ENCODE results near the gene DGKI.

The DGKI gene

GRCh38 chr7:137755427-137755826 lies 91.3 kb downstream of the DGKI start:
- no peak overlapping the region for H3K27ac ChIP-seq (ENCODE audit: insufficient read depth in 1 of 2, low read depth in 1 of 2, low read length in 2 of 2, poor library complexity in 1 of 2, severe bottlenecking in 2 of 2)
- peak in 2 of 3 donors; percentile 28 to 37 for DNase-seq
- CTCF ChIA-PET = no interaction called here
- H3K9me3 ChIP-seq (ENCODE audit: control extremely low read depth in 1 of 5, control insufficient read depth in 4 of 5, insufficient read depth in 2 of 5, low read depth in 1 of 5, low read length in 4 of 5) = no peaks in the 10 kb centered on the region
- peaks cover 0 to 3% (median 0%) of the 10 kb centered on the region in 5 experiments for H3K27me3 ChIP-seq (replicated peaks in 2 of 5; ENCODE audit: control insufficient read depth in 4 of 5, insufficient read depth in 5 of 5, low read length in 4 of 5)
- POLR2A ChIA-PET = no interaction called here
- no peaks in the 10 kb centered on the region for H3K36me3 ChIP-seq (ENCODE audit: control insufficient read depth in 4 of 4, insufficient read depth in 4 of 4, low read length in 3 of 4)
- peaks cover 8 to 32% (median 20%) of the 10 kb centered on the region in 4 experiments for H3K4me1 ChIP-seq (ENCODE audit: control extremely low read depth in 1 of 4, control insufficient read depth in 4 of 4, insufficient read depth in 4 of 4, low read length in 3 of 4)
- 5% methylated on average over 4 of the region's 4 CpGs for WGBS (ENCODE audit: insufficient coverage)
- peak overlapping the region in 1 of 7 experiments; percentile 17 for H3K4me3 ChIP-seq (ENCODE audit: control insufficient read depth in 1 of 7, extremely low read depth in 1 of 7, insufficient read depth in 4 of 7, low read depth in 2 of 7, low read length in 6 of 7)

GRCh38 chr7:137753948-137754851 lies 92.6 kb downstream of the DGKI start:
- CTCF ChIA-PET = no interaction called here
- POLR2A ChIA-PET = no interaction called here
- Histone ChIP-seq H3K9me3 (ENCODE audit: control extremely low read depth in 1 of 5, control insufficient read depth in 4 of 5, insufficient read depth in 2 of 5, low read depth in 1 of 5, low read length in 4 of 5) (no peaks in the 10 kb centered on the region), H3K27me3 (replicated peaks in 2 of 5; ENCODE audit: control insufficient read depth in 4 of 5, insufficient read depth in 5 of 5, low read length in 4 of 5) (peaks cover 0 to 3% (median 0%) of the 10 kb centered on the region in 5 experiments), H3K4me1 (ENCODE audit: control extremely low read depth in 1 of 4, control insufficient read depth in 4 of 4, insufficient read depth in 4 of 4, low read length in 3 of 4) (peaks cover 8 to 32% (median 20%) of the 10 kb centered on the region in 4 experiments), H3K4me3 (ENCODE audit: control insufficient read depth in 1 of 7, extremely low read depth in 1 of 7, insufficient read depth in 4 of 7, low read depth in 2 of 7, low read length in 6 of 7) (peak overlapping the region in 1 of 7 experiments; percentile 20), H3K36me3 (ENCODE audit: control insufficient read depth in 4 of 4, insufficient read depth in 4 of 4, low read length in 3 of 4) (no peaks in the 10 kb centered on the region), H3K27ac (ENCODE audit: insufficient read depth in 1 of 2, low read depth in 1 of 2, low read length in 2 of 2, poor library complexity in 1 of 2, severe bottlenecking in 2 of 2) (no peak overlapping the region)
- WGBS (ENCODE audit: insufficient coverage) = 24% methylated on average over 10 of the region's 11 CpGs
- DNase-seq = peak in 2 of 3 donors; percentile 6 to 13

- H3K27me3 ChIP-seq (replicated peaks in 2 of 5; ENCODE audit: control insufficient read depth in 4 of 5, insufficient read depth in 5 of 5, low read length in 4 of 5) = peaks cover 0 to 3% (median 0%) of the 10 kb centered on the region in 5 experiments
- ChIA-PET POLR2A (no interaction called here), CTCF (no interaction called here)
- H3K4me3 ChIP-seq (ENCODE audit: control insufficient read depth in 1 of 7, extremely low read depth in 1 of 7, insufficient read depth in 4 of 7, low read depth in 2 of 7, low read length in 6 of 7) = no peak overlapping the region
- no peak for DNase-seq
- peaks cover 8 to 32% (median 20%) of the 10 kb centered on the region in 4 experiments for H3K4me1 ChIP-seq (ENCODE audit: control extremely low read depth in 1 of 4, control insufficient read depth in 4 of 4, insufficient read depth in 4 of 4, low read length in 3 of 4)
- H3K9me3 ChIP-seq (ENCODE audit: control extremely low read depth in 1 of 5, control insufficient read depth in 4 of 5, insufficient read depth in 2 of 5, low read depth in 1 of 5, low read length in 4 of 5) = no peaks in the 10 kb centered on the region
- H3K27ac ChIP-seq (ENCODE audit: insufficient read depth in 1 of 2, low read depth in 1 of 2, low read length in 2 of 2, poor library complexity in 1 of 2, severe bottlenecking in 2 of 2) = no peak overlapping the region
- WGBS (ENCODE audit: insufficient coverage) = 83% methylated on average over 2 of the region's 3 CpGs
- no peaks in the 10 kb centered on the region for H3K36me3 ChIP-seq (ENCODE audit: control insufficient read depth in 4 of 4, insufficient read depth in 4 of 4, low read length in 3 of 4)
Observed at GRCh38 chr7:137753575-137753947, 93.2 kb downstream of the DGKI start.

GRCh38 chr7:137753067-137753466 lies 93.7 kb downstream of the DGKI start:
- no peaks in the 10 kb centered on the region for H3K36me3 ChIP-seq (ENCODE audit: control insufficient read depth in 4 of 4, insufficient read depth in 4 of 4, low read length in 3 of 4)
- no peak overlapping the region for H3K27ac ChIP-seq (ENCODE audit: insufficient read depth in 1 of 2, low read depth in 1 of 2, low read length in 2 of 2, poor library complexity in 1 of 2, severe bottlenecking in 2 of 2)
- 100% methylated on average over 4 of the region's 4 CpGs for WGBS (ENCODE audit: insufficient coverage)
- no peaks in the 10 kb centered on the region for H3K9me3 ChIP-seq (ENCODE audit: control extremely low read depth in 1 of 5, control insufficient read depth in 4 of 5, insufficient read depth in 2 of 5, low read depth in 1 of 5, low read length in 4 of 5)
- CTCF ChIA-PET = no interaction called here
- H3K27me3 ChIP-seq (replicated peaks in 2 of 5; ENCODE audit: control insufficient read depth in 4 of 5, insufficient read depth in 5 of 5, low read length in 4 of 5) = peaks cover 0 to 3% (median 0%) of the 10 kb centered on the region in 5 experiments
- no peak for DNase-seq
- peaks cover 8 to 32% (median 20%) of the 10 kb centered on the region in 4 experiments for H3K4me1 ChIP-seq (ENCODE audit: control extremely low read depth in 1 of 4, control insufficient read depth in 4 of 4, insufficient read depth in 4 of 4, low read length in 3 of 4)
- POLR2A ChIA-PET = no interaction called here
- H3K4me3 ChIP-seq (ENCODE audit: control insufficient read depth in 1 of 7, extremely low read depth in 1 of 7, insufficient read depth in 4 of 7, low read depth in 2 of 7, low read length in 6 of 7) = no peak overlapping the region

- WGBS (ENCODE audit: insufficient coverage) = no CpG with 5 or more reads among the region's 6 CpGs
- ChIA-PET CTCF (no interaction called here), POLR2A (no interaction called here)
- DNase-seq = no peak
- H3K4me1 ChIP-seq (ENCODE audit: control extremely low read depth in 1 of 4, control insufficient read depth in 4 of 4, insufficient read depth in 4 of 4, low read length in 3 of 4) = peaks cover 5 to 26% (median 15%) of the 10 kb centered on the region in 4 experiments
- H3K9me3 ChIP-seq (ENCODE audit: control extremely low read depth in 1 of 5, control insufficient read depth in 4 of 5, insufficient read depth in 2 of 5, low read depth in 1 of 5, low read length in 4 of 5) = no peaks in the 10 kb centered on the region
- H3K4me3 ChIP-seq (ENCODE audit: control insufficient read depth in 1 of 7, extremely low read depth in 1 of 7, insufficient read depth in 4 of 7, low read depth in 2 of 7, low read length in 6 of 7) = no peak overlapping the region
- peaks cover 0 to 3% (median 0%) of the 10 kb centered on the region in 5 experiments for H3K27me3 ChIP-seq (replicated peaks in 2 of 5; ENCODE audit: control insufficient read depth in 4 of 5, insufficient read depth in 5 of 5, low read length in 4 of 5)
- no peak overlapping the region for H3K27ac ChIP-seq (ENCODE audit: insufficient read depth in 1 of 2, low read depth in 1 of 2, low read length in 2 of 2, poor library complexity in 1 of 2, severe bottlenecking in 2 of 2)
- H3K36me3 ChIP-seq (ENCODE audit: control insufficient read depth in 4 of 4, insufficient read depth in 4 of 4, low read length in 3 of 4) = no peaks in the 10 kb centered on the region
Observed at GRCh38 chr7:137751361-137752009, 95.3 kb downstream of the DGKI start.

GRCh38 chr7:137747359-137748031 lies 99.3 kb downstream of the DGKI start:
- H3K4me3 ChIP-seq (ENCODE audit: control insufficient read depth in 1 of 7, extremely low read depth in 1 of 7, insufficient read depth in 4 of 7, low read depth in 2 of 7, low read length in 6 of 7) = no peak overlapping the region
- no peaks in the 10 kb centered on the region for H3K36me3 ChIP-seq (ENCODE audit: control insufficient read depth in 4 of 4, insufficient read depth in 4 of 4, low read length in 3 of 4)
- no peaks in the 10 kb centered on the region for H3K4me1 ChIP-seq (ENCODE audit: control extremely low read depth in 1 of 4, control insufficient read depth in 4 of 4, insufficient read depth in 4 of 4, low read length in 3 of 4)
- DNase-seq = no peak
- ChIA-PET CTCF (no interaction called here), POLR2A (no interaction called here)
- H3K9me3 ChIP-seq (ENCODE audit: control extremely low read depth in 1 of 5, control insufficient read depth in 4 of 5, insufficient read depth in 2 of 5, low read depth in 1 of 5, low read length in 4 of 5) = peaks cover 0 to 1% (median 0%) of the 10 kb centered on the region in 5 experiments
- H3K27ac ChIP-seq (ENCODE audit: insufficient read depth in 1 of 2, low read depth in 1 of 2, low read length in 2 of 2, poor library complexity in 1 of 2, severe bottlenecking in 2 of 2) = no peak overlapping the region
- no peaks in the 10 kb centered on the region for H3K27me3 ChIP-seq (replicated peaks in 2 of 5; ENCODE audit: control insufficient read depth in 4 of 5, insufficient read depth in 5 of 5, low read length in 4 of 5)
- 100% methylated on average over 4 of the region's 7 CpGs for WGBS (ENCODE audit: insufficient coverage)

Measured in common myeloid progenitor, CD34-positive (primary cell).